Measurements from ENCODE around the gene DLGAP1. TPM values are rescaled to one million over a fixed set of nuclear protein-coding genes. Genes with fewer than 3 reads are reported as not detected.

Gene DLGAP1
- polyA plus RNA-seq, 1 of the 3 experiments (the other 2 are of a cell fraction), result not detected

GRCh38 chr18:3826021-3826420, 629.1 kb downstream of the DLGAP1 start (continued):
- no peak for TF ChIP-seq MXI1 (IDR thresholded peaks at IDR 0.05; ENCODE audit: low read depth, low read length)
- no peak for TF ChIP-seq CHD2 (IDR thresholded peaks at IDR 0.05; ENCODE audit: low read length, partially characterized antibody)
- no peak for TF ChIP-seq CTCF (IDR thresholded peaks at IDR 0.05)
- no peak for TF ChIP-seq FOXJ3 (CRISPR knock-in tag; IDR thresholded peaks at IDR 0.05)

GRCh38 chr18:3824101-3824500, 631.0 kb downstream of the DLGAP1 start:
- ChIA-PET POLR2A (no interaction called here), CTCF (interaction anchor here (2.2 kb wide), 1 partner anchor 9 kb away, joined by 5 read pairs; no protein-coding TSS in a partner anchor)
- Histone ChIP-seq H3K9ac (no peak overlapping the region), H3K9me2 (no peaks in the 10 kb centered on the region), H2AFZ (ENCODE audit: low read depth) (no peak overlapping the region), H4K20me1 (ENCODE audit: insufficient read depth) (no peaks in the 10 kb centered on the region), H3K4me3 (ENCODE audit: low read depth in 2 of 2, low read length in 1 of 2) (no peak overlapping the region), H3K27ac (ENCODE audit: low read depth in 2 of 2, low read length in 1 of 2) (no peak overlapping the region), H3K4me1 (ENCODE audit: control insufficient read depth in 1 of 2, insufficient read depth in 2 of 2, low read depth in 1 of 2, low read length in 1 of 2) (peaks cover 0 to 11% of the 10 kb centered on the region in 2 experiments; a peak in 1 of 4 replicates), H3F3A (replicated peaks; ENCODE audit: insufficient read depth) (no peaks in the 10 kb centered on the region), H3K36me3 (replicated peaks in 1 of 2; ENCODE audit: control insufficient read depth in 1 of 2, insufficient read depth in 2 of 2, low read length in 1 of 2) (no peaks in the 10 kb centered on the region), H3K79me2 (ENCODE audit: insufficient read depth) (no peaks in the 10 kb centered on the region), H3K9me3 (no peaks in the 10 kb centered on the region), H3K4me2 (no peak overlapping the region), H3K27me3 (ENCODE audit: insufficient read depth) (peaks cover 18% of the 10 kb centered on the region; the same call in 1 of the 2 replicates)
- DNase-seq, result no peak
- TF ChIP-seq RAD21 (IDR thresholded peaks at IDR 0.05; ENCODE audit: low read length), result no peak
- TF ChIP-seq JUND (IDR thresholded peaks at IDR 0.05), result no peak
- TF ChIP-seq POLR2AphosphoS5 (IDR thresholded peaks at IDR 0.05; ENCODE audit: low read depth, low read length), result no peak
- no peak for TF ChIP-seq REST (IDR thresholded peaks at IDR 0.05; ENCODE audit: low read depth, low read length)
- TF ChIP-seq FOXM1 (IDR thresholded peaks at IDR 0.05; ENCODE audit: low read depth), result no peak
- no peak for TF ChIP-seq EZH2phosphoT487 (IDR thresholded peaks at IDR 0.05; ENCODE audit: borderline replicate concordance, low read depth)
- TF ChIP-seq CHD2 (IDR thresholded peaks at IDR 0.05; ENCODE audit: low read length, partially characterized antibody), result no peak
- TF ChIP-seq TEAD4 (IDR thresholded peaks at IDR 0.05; ENCODE audit: borderline replicate concordance, insufficient read depth), result no peak
- TF ChIP-seq GATA2 (CRISPR knock-in tag; IDR thresholded peaks at IDR 0.05), result no peak
- no peak for TF ChIP-seq FOXJ3 (CRISPR knock-in tag; IDR thresholded peaks at IDR 0.05)
- no peak for TF ChIP-seq GABPA (IDR thresholded peaks at IDR 0.05; ENCODE audit: low read depth)
- TF ChIP-seq TAF1 (IDR thresholded peaks at IDR 0.05; ENCODE audit: borderline replicate concordance, low read depth, low read length), result no peak
- no peak for TF ChIP-seq RCOR1 (IDR thresholded peaks at IDR 0.05; ENCODE audit: low read length)
- no peak for TF ChIP-seq TCF12 (IDR thresholded peaks at IDR 0.05)
- no peak for TF ChIP-seq IRF3 (IDR thresholded peaks at IDR 0.05; ENCODE audit: low read depth, low read length)
- TF ChIP-seq YY1 (IDR thresholded peaks at IDR 0.05; ENCODE audit: low read depth), result no peak
- no peak for TF ChIP-seq PBX3 (IDR thresholded peaks at IDR 0.05)
- no peak for TF ChIP-seq MXI1 (IDR thresholded peaks at IDR 0.05; ENCODE audit: low read depth, low read length)
